Activated naive CD4-positive, alpha-beta T cell treated with anti-CD3 and anti-CD28 coated beads, Interleukin-2, amount 50 U/mL, for 24 hours (primary cell): ENCODE data around the gene EPHA4.
A peak's percentile ranks its signal among the peaks of the same experiment; 100 is the strongest.

Source experiments
- H3K27ac Mint-ChIP-seq: one replicate; pipeline ENCODE4 v1.8.0; 2021; ENCODE audit warnings: mild to moderate bottlenecking, mixed read lengths
- H3K27me3 Mint-ChIP-seq: one replicate; pipeline ENCODE4 v1.8.0; 2021; ENCODE audit warnings: mixed read lengths
- H3K36me3 Mint-ChIP-seq: one replicate; pipeline ENCODE4 v1.8.0; 2021; ENCODE audit warnings: mixed read lengths
- H3K4me1 Mint-ChIP-seq: one replicate; pipeline ENCODE4 v1.8.0; 2021; ENCODE audit warnings: mixed read lengths
- H3K4me3 Mint-ChIP-seq: one replicate; pipeline ENCODE4 v1.8.0; 2021; ENCODE audit warnings: mild to moderate bottlenecking, mixed read lengths
- H3K9me3 Mint-ChIP-seq: one replicate; pipeline ENCODE4 v1.8.0; 2021; ENCODE audit warnings: mixed read lengths

The EPHA4 gene

DNA sequence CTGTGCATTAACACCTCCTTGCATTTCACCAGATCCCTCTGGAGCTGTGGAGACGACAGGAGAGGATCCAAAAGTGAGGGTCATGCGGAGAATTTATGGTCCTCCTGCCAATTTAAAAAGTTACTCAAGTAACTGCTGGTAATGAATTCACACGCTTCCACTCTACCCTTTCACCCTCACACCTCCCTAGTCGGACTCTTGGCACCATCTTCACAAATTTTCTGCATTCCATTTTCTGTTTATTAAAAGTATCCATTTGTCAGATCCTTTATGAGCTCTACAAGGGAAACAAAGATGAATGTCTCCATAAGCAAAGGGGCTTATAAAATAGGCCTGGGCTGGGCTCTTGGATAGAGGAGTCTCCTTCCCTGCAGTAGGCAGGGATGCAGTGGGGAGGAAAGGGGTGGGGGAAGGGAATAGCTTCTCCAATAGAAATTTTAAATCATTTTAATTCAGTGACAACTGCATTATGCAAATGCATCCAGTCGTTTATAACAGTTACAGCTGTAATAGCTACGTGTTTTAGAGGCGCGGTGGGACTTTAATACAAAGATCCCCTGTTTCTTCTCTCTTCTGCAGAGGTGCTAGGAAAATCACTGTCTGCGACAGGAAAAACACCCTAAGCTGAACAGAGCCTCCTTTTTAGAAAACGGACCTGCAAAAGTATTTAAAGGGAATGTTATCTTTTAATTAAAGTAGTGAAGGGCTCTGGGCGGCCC, 132.2 kb downstream of the EPHA4 start:
- peaks cover 3% of the 10 kb centered on the region for H3K36me3 Mint-ChIP-seq
- H3K9me3 Mint-ChIP-seq = no peaks in the 10 kb centered on the region
- H3K27me3 Mint-ChIP-seq = no peaks in the 10 kb centered on the region
- no peak overlapping the region for H3K27ac Mint-ChIP-seq
- no peaks in the 10 kb centered on the region for H3K4me1 Mint-ChIP-seq
- no peak overlapping the region for H3K4me3 Mint-ChIP-seq

DNA sequence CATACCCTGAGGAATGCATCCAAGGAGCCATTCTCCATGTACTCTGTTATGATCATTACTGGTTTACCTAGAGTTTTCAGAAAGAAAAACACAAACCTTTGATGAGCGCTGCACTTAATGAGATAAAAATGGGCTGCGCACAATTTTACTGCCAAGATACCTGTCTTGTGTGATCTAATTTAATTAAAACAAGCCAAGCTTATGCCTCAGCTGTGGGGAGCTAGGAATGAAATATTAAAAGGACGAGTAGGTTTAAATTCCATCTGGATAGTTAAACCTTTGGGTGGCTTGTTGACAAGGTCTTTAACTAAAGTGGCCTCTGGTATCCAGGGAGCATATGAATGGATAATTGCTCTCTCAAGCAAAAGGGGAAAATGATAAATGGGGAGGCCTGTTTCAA, 135.0 kb downstream of the EPHA4 start:
- Mint-ChIP-seq H3K9me3 (no peaks in the 10 kb centered on the region), H3K4me3 (no peak overlapping the region), H3K27me3 (no peaks in the 10 kb centered on the region), H3K36me3 (peaks cover 8% of the 10 kb centered on the region), H3K27ac (no peak overlapping the region), H3K4me1 (no peaks in the 10 kb centered on the region)

GRCh38 chr2:221435171-221435570, 136.9 kb downstream of the EPHA4 start:
- no peaks in the 10 kb centered on the region for H3K27me3 Mint-ChIP-seq
- H3K9me3 Mint-ChIP-seq = no peaks in the 10 kb centered on the region
- peaks cover 7% of the 10 kb centered on the region for H3K36me3 Mint-ChIP-seq
- H3K4me3 Mint-ChIP-seq = no peak overlapping the region
- H3K27ac Mint-ChIP-seq = no peak overlapping the region
- no peaks in the 10 kb centered on the region for H3K4me1 Mint-ChIP-seq

- peaks cover 7% of the 10 kb centered on the region for H3K36me3 Mint-ChIP-seq
- no peak overlapping the region for H3K27ac Mint-ChIP-seq
- no peaks in the 10 kb centered on the region for H3K4me1 Mint-ChIP-seq
- H3K4me3 Mint-ChIP-seq = no peak overlapping the region
- H3K27me3 Mint-ChIP-seq = no peaks in the 10 kb centered on the region
- H3K9me3 Mint-ChIP-seq = no peaks in the 10 kb centered on the region
Measured at GRCh38 chr2:221434142-221434541, 138.0 kb downstream of the EPHA4 start.

GRCh38 chr2:221431477-221431876, 140.6 kb downstream of the EPHA4 start:
- no peak overlapping the region for H3K4me3 Mint-ChIP-seq
- H3K27me3 Mint-ChIP-seq = no peaks in the 10 kb centered on the region
- no peak overlapping the region for H3K27ac Mint-ChIP-seq
- peaks cover 7% of the 10 kb centered on the region for H3K36me3 Mint-ChIP-seq
- H3K4me1 Mint-ChIP-seq = no peaks in the 10 kb centered on the region
- H3K9me3 Mint-ChIP-seq = no peaks in the 10 kb centered on the region

- H3K9me3 Mint-ChIP-seq = no peaks in the 10 kb centered on the region
- no peaks in the 10 kb centered on the region for H3K4me1 Mint-ChIP-seq
- H3K36me3 Mint-ChIP-seq = peaks cover 11% of the 10 kb centered on the region
- H3K4me3 Mint-ChIP-seq = no peak overlapping the region
- no peaks in the 10 kb centered on the region for H3K27me3 Mint-ChIP-seq
- no peak overlapping the region for H3K27ac Mint-ChIP-seq
Measured at GRCh38 chr2:221429741-221430491, 142.2 kb downstream of the EPHA4 start.

GRCh38 chr2:221428896-221429295, 143.2 kb downstream of the EPHA4 start:
- Mint-ChIP-seq H3K4me1 (no peaks in the 10 kb centered on the region), H3K27ac (no peak overlapping the region), H3K27me3 (no peaks in the 10 kb centered on the region), H3K4me3 (no peak overlapping the region), H3K36me3 (peaks cover 9% of the 10 kb centered on the region), H3K9me3 (no peaks in the 10 kb centered on the region)

GRCh38 chr2:221426929-221427328, 145.2 kb downstream of the EPHA4 start:
- Mint-ChIP-seq H3K4me1 (peaks cover 3% of the 10 kb centered on the region), H3K36me3 (peaks cover 8% of the 10 kb centered on the region), H3K9me3 (no peaks in the 10 kb centered on the region), H3K4me3 (no peak overlapping the region), H3K27ac (no peak overlapping the region), H3K27me3 (no peaks in the 10 kb centered on the region)

DNA sequence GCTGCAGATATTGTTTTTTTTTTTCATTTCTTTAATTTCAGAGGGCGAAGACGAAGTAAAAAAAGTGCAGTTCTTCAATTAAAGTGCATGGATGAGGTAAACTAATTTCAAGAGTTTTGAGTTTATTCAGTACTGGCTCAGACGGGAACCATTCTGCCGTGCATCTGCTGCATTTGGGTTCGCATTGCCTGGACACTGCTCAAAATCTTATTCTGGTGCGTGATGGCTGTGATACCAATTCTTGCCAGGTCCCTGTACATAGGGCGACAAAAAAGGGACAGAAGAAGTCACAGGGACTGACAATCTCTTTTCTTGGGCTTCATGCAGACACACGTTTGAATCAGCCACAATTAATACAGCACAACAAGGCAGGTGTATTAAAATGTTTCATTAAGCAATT, 146.2 kb downstream of the EPHA4 start:
- H3K36me3 Mint-ChIP-seq = peaks cover 8% of the 10 kb centered on the region
- H3K4me1 Mint-ChIP-seq = peaks cover 3% of the 10 kb centered on the region
- no peak overlapping the region for H3K27ac Mint-ChIP-seq
- no peak overlapping the region for H3K4me3 Mint-ChIP-seq
- H3K27me3 Mint-ChIP-seq = no peaks in the 10 kb centered on the region
- H3K9me3 Mint-ChIP-seq = no peaks in the 10 kb centered on the region

DNA sequence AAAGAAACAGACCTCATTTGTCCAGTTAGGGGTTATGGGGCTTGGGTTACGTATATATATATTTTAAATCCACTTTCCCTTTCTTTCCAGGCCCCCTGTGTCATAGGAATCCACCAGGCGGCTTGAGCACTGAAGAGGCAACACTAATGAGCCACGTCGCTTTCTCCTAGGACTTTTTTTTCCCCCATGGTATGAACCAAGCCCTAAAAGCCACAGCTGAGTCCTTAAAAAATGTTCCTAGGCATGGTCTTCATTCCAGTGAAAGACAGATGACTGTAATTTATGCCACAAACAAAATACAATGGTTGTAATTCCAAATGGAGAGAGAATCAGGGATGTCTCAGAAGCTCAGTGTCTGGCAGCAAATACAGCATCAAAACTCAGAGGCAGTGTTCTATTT, 146.8 kb downstream of the EPHA4 start:
- Mint-ChIP-seq H3K36me3 (peaks cover 8% of the 10 kb centered on the region), H3K4me3 (no peak overlapping the region), H3K9me3 (peaks cover 2% of the 10 kb centered on the region), H3K4me1 (peaks cover 7% of the 10 kb centered on the region), H3K27me3 (no peaks in the 10 kb centered on the region), H3K27ac (peak overlapping the region; percentile 6)

- Mint-ChIP-seq H3K4me1 (peaks cover 20% of the 10 kb centered on the region), H3K27ac (no peak overlapping the region), H3K36me3 (peaks cover 8% of the 10 kb centered on the region), H3K9me3 (peaks cover 4% of the 10 kb centered on the region), H3K27me3 (no peaks in the 10 kb centered on the region), H3K4me3 (no peak overlapping the region)
Measured at GRCh38 chr2:221423210-221423804, 148.8 kb downstream of the EPHA4 start.

GRCh38 chr2:221422516-221423209, 149.4 kb downstream of the EPHA4 start:
- Mint-ChIP-seq H3K27me3 (no peaks in the 10 kb centered on the region), H3K4me1 (peaks cover 20% of the 10 kb centered on the region), H3K36me3 (peaks cover 8% of the 10 kb centered on the region), H3K9me3 (peaks cover 4% of the 10 kb centered on the region), H3K4me3 (no peak overlapping the region), H3K27ac (no peak overlapping the region)

DNA sequence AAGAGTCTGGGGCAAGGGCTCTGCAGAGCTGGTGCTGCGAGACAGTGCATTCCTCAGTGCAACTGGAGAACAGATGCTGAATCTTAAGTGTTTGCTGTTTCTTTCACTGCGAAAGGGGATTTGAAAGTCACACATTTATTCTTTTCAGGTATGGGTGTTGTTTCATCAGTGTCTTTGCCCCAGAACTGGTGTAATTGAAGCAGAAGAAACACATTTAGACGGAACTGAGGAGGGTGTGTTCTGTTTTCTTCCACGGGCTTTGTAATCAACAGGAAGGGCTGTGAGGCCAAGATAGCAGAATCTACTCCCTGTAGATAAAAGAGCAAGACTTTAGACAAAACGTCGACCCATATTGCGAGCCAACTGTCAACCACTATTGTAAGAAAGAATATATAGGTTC, 151.9 kb downstream of the EPHA4 start:
- Mint-ChIP-seq H3K4me3 (peak overlapping the region; percentile 74), H3K4me1 (peaks cover 20% of the 10 kb centered on the region), H3K27ac (peak overlapping the region; percentile 89), H3K36me3 (peaks cover 4% of the 10 kb centered on the region), H3K27me3 (no peaks in the 10 kb centered on the region), H3K9me3 (peaks cover 4% of the 10 kb centered on the region)

DNA sequence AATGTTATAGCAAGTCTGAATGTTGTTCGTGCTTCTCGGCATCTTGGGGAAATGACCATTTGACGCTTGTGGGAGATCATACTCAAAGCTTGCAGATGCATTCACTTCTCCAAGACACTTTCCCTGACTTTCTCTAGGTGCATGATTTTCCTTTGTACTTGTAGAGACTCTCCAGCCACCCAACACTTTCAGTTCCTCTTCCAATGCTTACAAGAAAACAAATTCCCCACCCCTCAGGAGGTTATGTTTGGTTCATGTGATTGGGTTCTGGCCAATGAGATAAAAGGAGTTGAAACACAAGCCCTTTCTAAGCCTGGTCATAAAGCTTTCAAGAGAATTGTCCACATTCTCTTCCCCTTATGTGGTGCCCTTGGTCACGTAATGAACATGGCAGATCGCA, 156.3 kb downstream of the EPHA4 start:
- Mint-ChIP-seq H3K4me1 (peaks cover 16% of the 10 kb centered on the region), H3K27me3 (peaks cover 1% of the 10 kb centered on the region), H3K27ac (no peak overlapping the region), H3K4me3 (no peak overlapping the region), H3K36me3 (no peaks in the 10 kb centered on the region), H3K9me3 (peaks cover 4% of the 10 kb centered on the region)

DNA sequence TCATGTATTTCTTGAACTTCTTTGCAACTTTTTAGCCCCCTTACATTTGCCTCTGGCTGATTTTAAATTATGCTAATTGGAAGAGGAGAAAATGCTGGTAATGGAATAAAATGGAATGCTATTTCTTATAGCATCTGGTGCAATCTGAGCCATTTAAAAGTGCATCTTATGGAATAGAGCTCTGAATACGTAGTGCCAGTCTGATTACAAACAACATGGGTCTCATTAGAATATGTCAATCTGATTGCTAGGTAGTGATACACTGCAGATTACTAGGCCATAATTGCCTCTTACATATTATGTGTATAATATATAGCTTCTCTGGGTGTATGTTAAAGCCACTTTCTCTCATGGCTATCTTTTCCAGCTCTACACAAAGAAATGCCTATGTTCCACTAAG, 159.1 kb downstream of the EPHA4 start:
- peak overlapping the region; percentile 49 for H3K27ac Mint-ChIP-seq
- no peaks in the 10 kb centered on the region for H3K9me3 Mint-ChIP-seq
- no peaks in the 10 kb centered on the region for H3K4me1 Mint-ChIP-seq
- no peak overlapping the region for H3K4me3 Mint-ChIP-seq
- H3K27me3 Mint-ChIP-seq = peaks cover 3% of the 10 kb centered on the region
- no peaks in the 10 kb centered on the region for H3K36me3 Mint-ChIP-seq

DNA sequence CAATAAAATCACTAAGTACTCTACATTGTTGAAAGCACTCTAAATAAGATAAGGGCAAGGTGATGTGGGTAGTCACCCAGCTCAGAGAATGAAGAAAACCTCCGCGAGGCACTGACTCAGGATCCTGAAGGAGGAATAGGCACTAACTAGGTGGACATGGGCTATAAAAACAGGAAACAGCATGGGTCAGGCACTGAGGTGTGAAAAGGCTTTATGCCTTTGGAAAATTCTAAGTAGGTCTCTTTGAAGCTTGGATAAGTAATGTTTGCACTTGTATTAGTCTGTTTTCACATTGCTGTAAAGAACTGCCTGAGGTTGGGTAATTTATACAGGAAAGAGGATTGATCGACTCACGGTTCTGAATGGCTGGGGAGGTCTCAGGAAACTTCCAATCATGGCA, 161.6 kb downstream of the EPHA4 start:
- Mint-ChIP-seq H3K36me3 (peaks cover 4% of the 10 kb centered on the region), H3K4me3 (no peak overlapping the region)

More for the DNA sequence above, 161.6 kb downstream of the EPHA4 start:
- Mint-ChIP-seq H3K27ac (no peak overlapping the region), H3K27me3 (peaks cover 3% of the 10 kb centered on the region), H3K9me3 (peaks cover 17% of the 10 kb centered on the region), H3K4me1 (no peaks in the 10 kb centered on the region)
